ENCODE data around the gene TMEM45A. TPM values are rescaled to one million over a fixed set of nuclear protein-coding genes. Genes with fewer than 3 reads are reported as not detected.

Gene TMEM45A
- polyA plus RNA-seq, 1 of the 3 experiments (the other 2 are of a cell fraction): 6.4 TPM

GRCh38 chr3:100600181-100601042 lies 108.0 kb downstream of the TMEM45A start (continued):
- TF ChIP-seq REST (IDR thresholded peaks at IDR 0.05; ENCODE audit: low read depth, low read length): no peak

- WGBS (ENCODE audit: low lambda C conversion rate): 59% methylated on average over 7 of the region's 7 CpGs
- no peak overlapping the region for H3K4me3 ChIP-seq (ENCODE audit: low read depth in 2 of 2, low read length in 1 of 2)
- no peak for TF ChIP-seq SMC3 (IDR thresholded peaks at IDR 0.05; ENCODE audit: low read depth, low read length)
- no peak for TF ChIP-seq ZBTB33 (IDR thresholded peaks at IDR 0.05; ENCODE audit: borderline replicate concordance, low read depth)
- H3K9ac ChIP-seq: peak overlapping the region; percentile 9; the same call in 1 of the 2 replicates
- no peaks in the 10 kb centered on the region for H4K20me1 ChIP-seq (ENCODE audit: insufficient read depth)
- H2AFZ ChIP-seq (ENCODE audit: low read depth): peak overlapping the region; percentile 53
- H3K79me2 ChIP-seq (ENCODE audit: insufficient read depth): no peaks in the 10 kb centered on the region
- no peaks in the 10 kb centered on the region for H3K27me3 ChIP-seq (ENCODE audit: insufficient read depth)
- no peak for DNase-seq
- H3K4me1 ChIP-seq (ENCODE audit: control insufficient read depth in 1 of 2, insufficient read depth in 2 of 2, low read depth in 1 of 2, low read length in 1 of 2): no peaks in the 10 kb centered on the region; a peak in 3 of 4 replicates
- H3K27ac ChIP-seq (ENCODE audit: low read depth in 2 of 2, low read length in 1 of 2): peak overlapping the region in 1 of 2 experiments; percentile 25; a peak in 1 of 4 replicates
- H3K9me3 ChIP-seq: no peaks in the 10 kb centered on the region
- no peaks in the 10 kb centered on the region for H3K36me3 ChIP-seq (replicated peaks in 1 of 2; ENCODE audit: control insufficient read depth in 1 of 2, insufficient read depth in 2 of 2, low read length in 1 of 2)
- H3F3A ChIP-seq (replicated peaks; ENCODE audit: insufficient read depth): peaks cover 5% of the 10 kb centered on the region
- POLR2A ChIA-PET: no interaction called here
- H3K4me2 ChIP-seq: peak overlapping the region; percentile 29
- H3K9me2 ChIP-seq: no peaks in the 10 kb centered on the region
- CTCF ChIA-PET: interaction anchor here (0.6 to 4.5 kb wide), 16 partner anchors 9 to 907 kb away, joined by 3 to 26 read pairs (median 4); no protein-coding TSS in a partner anchor
Observed at GRCh38 chr3:100602506-100603444, 110.4 kb downstream of the TMEM45A start.
